Measurements from ENCODE around the gene PRPF38B.

Gene PRPF38B

DNA sequence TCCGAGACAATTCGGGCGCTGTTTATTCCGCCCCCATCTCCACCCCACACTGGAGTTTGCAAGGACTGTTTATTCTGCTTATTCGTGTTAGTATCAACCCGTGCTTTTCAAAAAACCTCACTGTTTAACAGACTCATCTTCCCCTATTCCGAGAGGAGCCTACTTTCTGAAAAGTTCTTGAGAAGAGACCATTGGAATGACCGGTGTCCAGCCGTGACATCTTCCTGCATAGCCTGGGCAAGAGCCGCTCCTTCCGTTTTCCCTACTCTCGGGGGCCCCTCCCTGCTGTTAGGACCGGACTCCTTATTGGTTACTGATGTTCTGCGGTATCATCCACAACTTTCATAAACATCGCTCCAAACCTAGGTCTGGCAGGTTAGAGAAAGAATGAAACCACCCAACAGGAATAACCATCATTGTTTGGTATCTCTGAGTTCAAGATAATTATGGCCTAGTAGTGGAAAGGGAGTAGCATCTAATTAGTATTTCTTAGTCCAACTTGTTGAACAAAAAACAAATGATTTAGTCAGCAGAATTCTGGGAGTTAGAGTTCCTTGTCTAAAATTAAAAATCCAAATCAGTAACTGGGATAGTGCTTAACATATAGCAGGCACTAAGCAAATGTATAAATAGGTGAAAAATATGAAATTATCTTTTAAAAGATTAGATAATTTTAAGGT is 55.2 kb downstream of the PRPF38B start:
- TF ChIP-seq TAF1 (IDR thresholded peaks at IDR 0.05; ENCODE audit: borderline replicate concordance, insufficient read depth, low read length) (peak; percentile 88; the same call in 1 of the 2 replicates), FOXP2 (optimal IDR thresholded peaks at IDR 0.05; ENCODE audit: borderline replicate concordance, extremely low read depth, extremely low read length, insufficient read depth) (no peak), SIN3A (IDR thresholded peaks at IDR 0.05; ENCODE audit: borderline replicate concordance, insufficient read depth, low read length) (peak; percentile 80; the same call in 1 of the 2 replicates), POLR2AphosphoS5 (IDR thresholded peaks at IDR 0.05; ENCODE audit: low read depth, low read length) (peak; percentile 86), REST (IDR thresholded peaks at IDR 0.05; ENCODE audit: insufficient read depth in 1 of 2, low read depth in 2 of 2, low read length in 2 of 2) (no peak)

- TF ChIP-seq SIN3A (IDR thresholded peaks at IDR 0.05; ENCODE audit: borderline replicate concordance, insufficient read depth, low read length) (no peak), TAF1 (IDR thresholded peaks at IDR 0.05; ENCODE audit: borderline replicate concordance, insufficient read depth, low read length) (no peak), REST (IDR thresholded peaks at IDR 0.05; ENCODE audit: insufficient read depth in 1 of 2, low read depth in 2 of 2, low read length in 2 of 2) (no peak), FOXP2 (optimal IDR thresholded peaks at IDR 0.05; ENCODE audit: borderline replicate concordance, extremely low read depth, extremely low read length, insufficient read depth) (no peak), POLR2AphosphoS5 (IDR thresholded peaks at IDR 0.05; ENCODE audit: low read depth, low read length) (no peak)
Measured at GRCh38 chr1:108747898-108748297, 55.8 kb downstream of the PRPF38B start.

GRCh38 chr1:108749081-108749480 is 57.0 kb downstream of the PRPF38B start:
- TF ChIP-seq POLR2AphosphoS5 (IDR thresholded peaks at IDR 0.05; ENCODE audit: low read depth, low read length) (no peak), REST (IDR thresholded peaks at IDR 0.05; ENCODE audit: insufficient read depth in 1 of 2, low read depth in 2 of 2, low read length in 2 of 2) (no peak), FOXP2 (optimal IDR thresholded peaks at IDR 0.05; ENCODE audit: borderline replicate concordance, extremely low read depth, extremely low read length, insufficient read depth) (no peak), SIN3A (IDR thresholded peaks at IDR 0.05; ENCODE audit: borderline replicate concordance, insufficient read depth, low read length) (no peak)

GRCh38 chr1:108750476-108751181 is 58.5 kb downstream of the PRPF38B start:
- TF ChIP-seq REST (IDR thresholded peaks at IDR 0.05; ENCODE audit: insufficient read depth in 1 of 2, low read depth in 2 of 2, low read length in 2 of 2): no peak
- no peak for TF ChIP-seq FOXP2 (optimal IDR thresholded peaks at IDR 0.05; ENCODE audit: borderline replicate concordance, extremely low read depth, extremely low read length, insufficient read depth)
- TF ChIP-seq SIN3A (IDR thresholded peaks at IDR 0.05; ENCODE audit: borderline replicate concordance, insufficient read depth, low read length): no peak
- TF ChIP-seq TAF1 (IDR thresholded peaks at IDR 0.05; ENCODE audit: borderline replicate concordance, insufficient read depth, low read length): no peak
- no peak for TF ChIP-seq POLR2AphosphoS5 (IDR thresholded peaks at IDR 0.05; ENCODE audit: low read depth, low read length)
